Fibroblast of skin of left biceps (primary cell): ENCODE results near the gene NOD1.
"Not testable (repeated sequence)": the region's sequence is repeated elsewhere in the genome, so short reads cannot be mapped to it uniquely, and the experiment has no call there.

ENCODE experiments used
- DNase-seq, 2 experiments: peaks; one replicate each; pipeline ENCODE4 v3.0.0-alpha.2; 2013; ENCODE audit warnings: low read depth in 2 of 2

Gene NOD1

GRCh38 chr7:30503274-30504212 lies 25.0 kb upstream of the NOD1 start:
- DNase-seq = no peak

- no peak for DNase-seq
Observed at GRCh38 chr7:30502470-30503251, 24.1 kb upstream of the NOD1 start.

GRCh38 chr7:30501264-30501663 lies 22.7 kb upstream of the NOD1 start:
- no peak for DNase-seq

GRCh38 chr7:30493228-30493627 lies 14.6 kb upstream of the NOD1 start:
- DNase-seq = no peak

GRCh38 chr7:30491417-30491816 lies 12.8 kb upstream of the NOD1 start:
- no peak for DNase-seq

GRCh38 chr7:30487371-30487770 lies 8.8 kb upstream of the NOD1 start:
- DNase-seq = no peak

- no peak for DNase-seq
Observed at GRCh38 chr7:30485667-30486066, 7.1 kb upstream of the NOD1 start.

- DNase-seq = not testable (repeated sequence)
Observed at GRCh38 chr7:30481416-30481815, 2.8 kb upstream of the NOD1 start.

- DNase-seq = no peak
Observed at GRCh38 chr7:30479202-30480120, 877 bp upstream of the NOD1 start.

GRCh38 chr7:30476459-30477145 lies 2.0 kb downstream of the NOD1 start:
- DNase-seq = peak; percentile 34 to 35

- no peak for DNase-seq
Observed at GRCh38 chr7:30475580-30475979, 3.0 kb downstream of the NOD1 start.

- DNase-seq = peak; percentile 77 to 82
Observed at GRCh38 chr7:30474893-30475292, 3.7 kb downstream of the NOD1 start.

- no peak for DNase-seq
Observed at GRCh38 chr7:30474485-30474884, 4.1 kb downstream of the NOD1 start.

- no peak for DNase-seq
Observed at GRCh38 chr7:30473903-30474302, 4.7 kb downstream of the NOD1 start.

GRCh38 chr7:30472784-30473775 lies 5.5 kb downstream of the NOD1 start:
- peak; percentile 71 to 79 for DNase-seq

GRCh38 chr7:30472081-30472783 lies 6.4 kb downstream of the NOD1 start:
- no peak for DNase-seq

GRCh38 chr7:30471205-30471604 lies 7.4 kb downstream of the NOD1 start:
- no peak for DNase-seq

GRCh38 chr7:30470771-30471170 lies 7.8 kb downstream of the NOD1 start:
- DNase-seq = peak in 1 of 2 experiments; percentile 42

- DNase-seq = no peak
Observed at GRCh38 chr7:30470163-30470770, 8.3 kb downstream of the NOD1 start.
